GM19395 (cell line): ENCODE measurements around the gene MTHFR.

Source experiments
- ATAC-seq: cut with Tn5 transposase; IDR thresholded peaks from one replicate; pipeline ENCODE4 v1.9.1; 2021; ENCODE audit warnings: mild to moderate bottlenecking, moderate library complexity; ENCODE audit not compliant: unreplicated experiment

The MTHFR gene

DNA sequence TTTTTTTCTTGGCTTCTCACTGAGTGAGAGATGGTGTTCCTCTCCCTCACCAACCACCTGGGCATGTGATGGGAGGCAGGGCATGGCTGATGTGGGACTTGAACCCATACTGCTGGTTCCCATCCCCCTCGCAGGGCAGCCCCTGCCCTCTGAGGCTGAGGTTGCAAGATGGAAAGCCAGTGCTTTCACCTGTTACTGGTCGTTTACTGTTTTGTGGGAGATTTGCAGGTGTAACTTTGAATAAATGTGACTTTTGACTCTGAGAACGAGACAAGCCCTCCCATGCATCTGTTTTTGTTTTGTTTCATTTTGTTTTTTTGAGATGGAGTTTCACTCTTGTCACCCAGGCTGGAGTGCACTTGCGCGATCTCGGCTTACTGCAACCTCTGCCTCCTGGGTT is 22.2 kb downstream of the MTHFR start:
- ATAC-seq, result no peak

DNA sequence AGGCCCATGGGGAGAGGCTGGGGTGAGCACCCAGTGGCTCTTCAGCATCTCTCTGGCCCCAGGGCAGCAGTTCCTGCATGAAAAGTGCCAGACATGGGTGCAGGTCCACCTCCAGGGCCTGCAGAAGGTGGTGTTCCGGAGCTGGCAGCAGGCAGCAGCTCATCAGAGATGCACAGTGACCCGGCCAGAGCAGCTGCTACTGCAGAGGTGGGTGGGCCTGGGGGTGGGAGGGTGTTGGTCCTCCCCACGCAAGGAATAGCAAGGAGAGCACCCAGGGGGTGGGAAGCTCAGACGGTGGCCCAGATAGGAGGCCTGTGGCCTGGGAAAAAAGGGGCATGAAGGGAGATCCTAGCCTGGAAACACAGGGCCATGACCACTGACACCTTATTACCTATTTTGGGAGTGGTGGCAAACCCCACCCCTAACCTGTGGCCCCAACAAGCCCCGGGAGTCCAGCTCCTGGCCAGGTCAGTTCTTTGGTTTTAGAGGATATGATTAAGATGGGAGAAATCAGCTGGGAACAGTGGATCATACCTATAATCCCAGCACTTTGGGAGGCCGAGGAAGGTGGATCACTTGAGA is 23.5 kb downstream of the MTHFR start:
- no peak for ATAC-seq

DNA sequence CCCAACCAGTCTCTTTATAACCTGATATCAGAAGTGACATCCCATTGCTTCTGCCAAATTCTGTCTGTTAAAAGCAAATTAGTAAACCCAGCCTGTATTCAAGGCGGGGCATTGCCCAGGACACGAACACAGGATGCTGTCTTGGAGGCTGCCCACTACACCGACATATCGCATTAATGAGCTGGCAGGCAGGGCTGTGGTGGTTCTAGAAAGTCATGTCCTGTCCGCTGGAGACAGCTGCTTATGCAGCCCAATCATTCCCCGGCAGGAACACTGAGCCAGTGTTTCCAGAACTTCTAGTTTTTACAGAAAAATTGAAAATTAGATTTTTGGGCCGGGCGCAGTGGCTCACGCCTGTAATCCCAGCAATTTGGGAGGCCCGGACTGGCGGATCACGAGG is 24.5 kb downstream of the MTHFR start:
- no peak for ATAC-seq

DNA sequence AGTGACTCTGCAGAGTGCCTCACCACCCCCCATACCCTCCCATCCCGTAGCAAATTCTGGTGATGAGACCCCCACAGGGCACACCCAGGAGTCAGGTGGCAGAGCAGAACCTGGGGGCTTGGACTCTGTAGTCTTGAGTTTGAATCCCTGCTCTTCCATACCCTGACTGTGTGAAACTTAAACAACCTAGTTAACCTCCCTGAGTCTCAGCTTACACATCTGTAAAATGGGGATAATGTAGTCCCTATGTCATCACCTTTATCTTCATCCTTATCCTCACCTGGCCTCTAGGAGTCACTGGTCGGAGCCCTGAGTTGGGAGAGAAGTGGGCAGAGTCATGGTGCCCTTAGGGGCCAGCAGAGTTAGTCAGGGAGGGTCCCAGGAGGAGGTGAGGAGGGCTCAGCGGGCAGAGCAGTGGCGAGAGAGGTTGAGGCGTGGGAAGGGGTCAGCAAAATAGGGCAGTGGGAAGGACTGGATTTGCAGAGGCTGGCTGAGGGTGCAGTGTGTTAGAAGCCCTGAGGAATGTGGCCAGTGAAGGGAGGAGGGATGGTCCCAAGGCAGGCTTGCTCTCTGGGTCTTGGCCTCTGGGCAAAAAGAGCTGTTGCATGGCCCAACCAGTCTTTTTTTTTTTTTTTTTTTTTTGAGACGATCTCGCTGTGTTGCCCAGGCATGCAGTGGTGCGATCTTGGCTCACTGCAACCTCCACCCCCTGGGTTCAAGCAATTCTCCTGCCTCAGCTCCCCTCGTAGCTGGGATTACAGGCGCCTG is 25.2 kb downstream of the MTHFR start:
- no peak for ATAC-seq

DNA sequence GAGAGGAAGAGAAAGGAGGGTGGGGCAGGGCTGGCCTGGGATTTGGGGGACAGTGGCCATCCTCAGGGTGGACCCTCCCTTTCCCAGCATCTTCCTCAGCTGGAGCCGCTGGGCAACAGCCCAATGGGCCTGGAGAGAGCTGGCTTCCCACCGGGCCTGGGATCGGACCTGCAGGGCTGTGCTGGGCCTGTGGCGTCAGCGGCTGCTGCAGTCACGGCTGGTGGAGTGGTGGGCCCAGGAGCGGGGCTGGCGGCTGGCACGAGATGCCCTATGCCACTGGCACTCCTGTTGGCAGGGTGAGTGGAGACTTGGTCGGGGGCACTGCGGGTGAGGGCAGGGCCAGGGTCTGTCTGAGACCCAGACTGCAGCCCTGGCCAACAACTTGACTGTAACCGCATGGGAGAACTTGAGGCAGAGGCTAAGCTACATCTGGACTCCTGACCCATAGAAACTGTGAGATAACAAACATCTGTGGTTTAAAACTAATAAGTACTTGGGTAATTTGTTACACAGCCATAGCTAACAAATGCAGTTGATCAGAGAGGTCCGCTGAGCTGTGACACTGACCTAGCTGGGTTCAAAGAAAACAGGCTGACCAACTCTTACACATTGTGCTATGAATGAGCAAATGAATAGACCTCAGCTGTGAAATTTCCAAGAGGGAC is 25.9 kb downstream of the MTHFR start:
- no peak for ATAC-seq

DNA sequence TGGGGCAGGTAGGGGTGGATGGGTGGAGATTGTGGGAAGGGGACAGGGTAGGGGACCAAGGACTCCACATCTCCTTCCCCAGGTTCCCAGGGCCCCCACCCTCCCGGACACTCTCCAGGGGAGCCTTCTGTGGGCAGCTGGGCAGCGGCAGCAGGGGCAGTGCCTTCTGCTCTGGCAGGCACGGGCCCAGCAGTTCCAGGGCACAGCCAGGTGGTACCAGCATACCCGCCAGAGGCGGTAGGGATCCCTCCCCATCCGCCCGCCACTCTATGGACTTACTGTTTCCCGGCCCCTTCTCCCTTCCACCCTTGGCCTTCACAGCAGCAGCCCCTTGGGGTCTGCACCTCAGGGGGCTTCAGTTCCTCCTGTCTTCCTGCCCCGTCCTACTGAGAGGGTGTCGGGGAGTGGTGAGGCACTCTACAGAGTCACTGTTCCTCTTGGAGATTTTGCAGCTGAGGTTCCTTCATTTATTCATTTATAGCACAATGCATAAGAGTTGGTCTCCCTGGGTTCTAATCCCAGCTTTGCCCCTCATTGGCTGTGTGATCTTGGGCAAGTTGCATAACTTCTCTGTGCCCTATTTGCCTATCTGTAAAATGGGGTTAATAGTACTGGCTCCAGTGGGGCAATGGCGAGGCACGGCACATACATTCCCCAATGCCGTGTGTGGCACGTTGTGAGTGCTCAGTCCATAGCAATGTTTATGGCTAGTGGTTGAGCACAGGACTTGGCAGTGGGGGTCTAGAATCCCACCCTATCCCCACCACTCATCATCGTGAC is 26.7 kb downstream of the MTHFR start:
- ATAC-seq, result no peak

DNA sequence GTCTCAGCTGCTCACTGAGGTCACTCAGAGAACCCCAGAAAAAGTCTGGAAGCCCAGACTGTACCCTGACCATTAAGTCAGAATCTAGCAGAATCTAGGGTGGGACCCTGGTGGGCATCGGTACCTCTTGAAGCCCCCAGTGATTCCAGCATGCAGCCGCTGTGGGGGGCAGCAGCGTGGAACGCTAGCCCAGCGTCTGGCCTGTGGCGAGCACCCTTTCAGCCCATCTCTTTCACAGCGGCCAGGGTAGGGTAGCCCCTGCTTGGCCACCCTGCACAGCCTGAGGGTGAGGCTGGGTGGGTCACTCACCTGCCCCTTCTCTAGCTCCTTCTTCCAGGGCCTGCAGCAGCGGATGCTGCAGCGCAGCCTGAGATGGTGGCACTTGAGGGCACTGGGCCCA is 27.4 kb downstream of the MTHFR start:
- no peak for ATAC-seq

DNA sequence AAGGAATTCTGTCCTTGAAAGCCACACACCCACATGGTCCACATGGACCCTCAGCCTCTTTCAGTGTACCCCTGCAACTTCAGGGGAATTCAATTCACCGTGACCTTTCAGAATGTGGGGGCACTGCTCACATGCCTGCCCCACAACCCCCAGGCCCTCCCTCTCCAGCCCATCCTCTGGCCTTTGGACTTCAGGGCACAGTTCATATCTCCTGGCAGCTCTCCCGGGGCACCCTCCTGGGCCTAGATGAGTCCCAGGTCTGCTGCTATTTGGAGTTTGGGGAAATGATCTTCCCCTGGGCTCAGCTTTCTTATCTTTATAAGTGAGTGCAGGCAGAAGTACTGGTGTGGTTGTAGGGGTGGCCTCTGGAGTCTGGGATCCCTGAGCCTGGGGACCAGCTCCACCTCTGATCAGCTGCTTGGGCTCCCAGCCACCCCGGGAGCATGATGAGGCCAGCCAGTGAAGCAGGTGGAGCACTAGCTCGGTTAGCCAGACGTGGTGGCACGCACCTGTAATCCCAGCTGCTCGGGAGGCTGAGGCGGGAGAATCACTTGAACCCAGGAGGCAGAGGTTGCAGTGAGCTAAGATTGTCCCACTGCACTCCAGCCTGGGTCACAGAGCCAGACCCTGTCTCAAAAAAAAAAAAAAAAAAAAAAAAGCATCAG is 28.0 kb downstream of the MTHFR start:
- no peak for ATAC-seq

DNA sequence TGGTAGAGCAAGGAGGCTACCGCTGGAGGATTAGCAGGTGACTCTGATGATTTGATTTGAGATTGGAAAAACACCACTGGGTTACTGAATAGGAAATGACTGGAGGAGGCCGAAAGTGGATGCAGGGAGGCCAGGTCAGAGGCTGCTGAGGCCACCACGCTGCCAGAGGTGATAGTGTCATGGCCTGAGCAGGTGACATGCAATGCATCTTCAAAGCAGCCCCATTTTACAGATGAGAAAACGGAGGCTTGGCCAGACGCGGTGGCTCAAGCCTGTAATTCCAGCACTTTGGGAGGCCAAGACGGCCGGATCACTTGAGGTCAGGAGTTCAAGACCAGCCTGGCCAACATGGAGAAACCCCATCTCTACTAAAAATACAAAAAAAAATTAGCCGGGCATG is 31.0 kb downstream of the MTHFR start:
- no peak for ATAC-seq

DNA sequence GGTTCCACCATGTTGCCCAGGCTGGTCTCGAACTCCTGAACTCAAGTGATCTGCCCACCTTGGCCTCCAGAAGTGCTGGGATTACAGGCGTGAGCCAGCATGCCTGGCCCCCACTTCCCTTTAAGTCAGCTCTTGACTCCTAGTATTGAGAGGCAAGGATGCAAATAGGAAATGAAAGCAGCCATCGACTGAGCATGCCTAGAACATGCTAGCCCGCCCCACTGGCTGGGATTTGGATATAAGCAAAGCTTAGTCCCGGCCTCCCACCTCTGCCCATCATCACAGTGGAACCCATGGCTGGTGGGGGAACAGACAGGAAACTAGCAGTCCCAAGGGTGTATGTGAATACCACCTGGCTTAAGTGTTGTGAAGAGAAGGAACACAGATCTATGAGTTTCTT is 33.3 kb downstream of the MTHFR start:
- no peak for ATAC-seq

DNA sequence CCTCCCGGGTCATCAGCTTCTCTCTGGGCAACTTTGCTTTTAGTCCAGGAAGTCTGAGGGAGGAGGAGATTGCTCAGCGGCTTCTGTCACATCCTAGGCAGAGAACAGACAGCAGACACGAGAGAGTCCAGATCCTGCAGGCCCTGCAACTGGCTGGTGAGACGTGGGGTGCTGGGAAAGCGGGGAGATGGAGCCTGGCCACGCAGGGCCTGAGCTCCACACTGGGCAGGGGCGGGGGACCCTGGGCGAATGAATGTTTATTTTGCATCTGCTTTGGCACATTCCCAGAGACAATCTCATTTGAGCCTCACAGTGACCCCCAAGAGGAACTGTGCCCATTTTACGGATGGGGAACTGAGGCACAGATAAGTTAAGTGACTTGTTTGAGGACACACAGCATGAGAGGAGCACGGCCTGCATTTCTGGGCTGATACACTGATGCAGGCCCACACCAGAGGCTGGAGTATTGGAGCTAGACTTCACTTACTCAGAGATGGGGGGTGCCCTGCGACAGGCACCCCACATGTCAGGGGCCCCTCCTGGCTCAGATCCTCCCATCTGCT is 34.2 kb downstream of the MTHFR start:
- no peak for ATAC-seq

DNA sequence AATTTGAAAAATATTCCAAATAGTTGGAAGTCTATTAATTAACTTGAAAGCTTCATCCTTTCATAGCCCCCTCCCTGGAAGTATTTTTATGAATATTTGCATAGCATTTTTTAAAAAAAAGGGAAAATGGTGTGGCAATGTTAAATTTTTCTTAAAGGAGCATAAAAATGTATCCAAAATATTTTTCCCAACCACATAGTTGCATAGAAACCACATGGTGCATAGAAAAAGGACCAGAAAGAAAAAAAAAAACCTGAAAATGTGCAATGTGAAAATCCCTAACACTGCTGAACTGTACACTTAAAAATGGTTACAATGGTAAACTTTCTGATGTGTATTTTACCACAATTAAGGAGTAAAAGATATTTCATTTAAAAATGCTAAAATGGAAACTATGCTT is 35.8 kb downstream of the MTHFR start:
- ATAC-seq, result no peak

DNA sequence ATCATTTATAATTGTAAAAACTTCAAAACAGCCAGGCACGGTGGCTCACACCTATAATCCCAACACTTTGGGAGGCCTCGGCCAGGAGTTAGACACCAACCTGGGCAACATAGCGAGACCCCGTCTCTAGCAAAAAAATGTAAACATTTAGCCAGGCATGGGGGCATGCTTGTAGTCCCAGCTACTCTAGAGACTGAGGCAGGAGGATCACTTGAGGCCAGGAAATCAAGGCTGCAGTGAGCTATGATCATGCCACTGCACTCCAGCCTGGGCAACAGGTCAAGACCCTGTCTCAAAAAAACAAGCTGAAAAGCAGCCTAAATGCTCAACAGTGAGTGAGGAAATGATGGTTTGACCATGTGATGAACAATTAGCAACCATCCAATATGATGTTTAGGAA is 36.5 kb downstream of the MTHFR start:
- no peak for ATAC-seq

DNA sequence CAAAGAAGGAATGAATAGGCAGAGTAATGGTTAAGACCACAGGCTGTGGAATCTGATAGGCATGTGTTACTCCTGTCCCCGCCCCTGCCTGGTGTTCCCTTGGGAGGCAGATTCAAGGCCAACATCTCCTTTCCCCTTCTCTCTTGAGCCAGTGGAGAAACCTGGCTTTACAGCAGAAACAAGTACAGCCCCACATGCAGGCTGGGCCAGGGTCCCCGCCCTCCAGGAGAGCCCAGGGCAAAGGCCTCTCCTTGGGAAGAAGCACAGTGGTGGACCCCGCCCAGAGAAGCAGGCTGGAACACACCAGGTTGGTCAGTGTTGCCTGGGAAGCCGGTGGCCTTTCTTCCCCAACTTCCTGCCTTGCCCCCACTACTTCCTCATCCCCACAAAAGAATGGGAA is 36.9 kb downstream of the MTHFR start:
- ATAC-seq, result no peak

DNA sequence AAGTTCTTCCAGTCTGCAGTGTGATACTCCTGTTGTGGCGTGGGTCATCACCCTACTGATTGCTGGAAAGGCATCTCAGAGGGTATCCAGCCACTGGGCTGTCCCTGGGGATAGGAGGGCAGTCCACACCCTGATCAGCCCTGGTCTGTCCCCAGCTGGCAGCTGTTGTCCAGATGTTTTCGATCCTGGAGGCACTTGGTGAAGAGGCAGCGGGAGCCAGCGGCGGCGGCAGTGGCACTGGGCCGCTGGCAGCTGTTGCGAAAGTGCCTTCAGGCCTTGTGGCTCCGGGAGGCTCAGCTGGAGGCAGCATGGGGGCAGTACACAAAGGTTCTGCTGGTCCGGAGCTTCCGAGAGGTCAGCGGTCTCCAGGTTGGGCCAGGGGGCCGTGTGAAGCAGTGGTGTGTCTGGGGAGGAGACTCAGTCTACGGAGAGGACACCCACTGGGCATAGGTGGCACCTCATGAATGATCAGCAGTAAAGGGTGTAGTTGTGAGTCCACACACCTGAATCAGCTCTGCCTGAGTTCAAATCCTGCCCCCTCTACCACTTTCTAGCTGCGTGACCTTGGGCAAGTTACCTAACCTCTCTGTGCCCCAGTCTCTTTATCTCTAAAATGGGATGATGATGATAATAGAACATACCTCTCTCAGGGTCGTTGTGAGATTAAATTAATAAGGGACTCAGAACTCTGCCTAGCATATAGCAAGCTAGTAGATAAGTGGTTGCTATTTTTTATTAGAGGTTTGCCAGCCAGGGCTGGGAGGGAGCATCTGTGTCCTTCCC is 37.7 kb downstream of the MTHFR start:
- no peak for ATAC-seq

DNA sequence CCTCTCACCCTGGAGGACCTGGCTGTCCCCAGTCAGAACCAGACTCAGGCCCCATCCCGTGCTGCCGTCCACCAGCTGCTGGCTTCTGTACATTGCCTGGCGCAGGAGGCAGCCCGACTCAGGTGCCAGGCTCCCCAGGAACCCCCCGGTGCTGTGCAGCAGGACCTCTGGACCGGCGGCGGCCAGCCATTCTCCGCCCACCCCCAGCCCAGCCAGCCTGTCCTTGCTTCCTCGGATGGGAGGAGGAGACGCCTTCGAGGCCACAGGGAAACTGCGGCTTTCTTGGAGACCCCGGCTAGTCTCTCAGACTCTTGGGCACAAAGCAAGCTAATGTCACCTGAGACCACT is 39.4 kb downstream of the MTHFR start:
- ATAC-seq, result no peak

DNA sequence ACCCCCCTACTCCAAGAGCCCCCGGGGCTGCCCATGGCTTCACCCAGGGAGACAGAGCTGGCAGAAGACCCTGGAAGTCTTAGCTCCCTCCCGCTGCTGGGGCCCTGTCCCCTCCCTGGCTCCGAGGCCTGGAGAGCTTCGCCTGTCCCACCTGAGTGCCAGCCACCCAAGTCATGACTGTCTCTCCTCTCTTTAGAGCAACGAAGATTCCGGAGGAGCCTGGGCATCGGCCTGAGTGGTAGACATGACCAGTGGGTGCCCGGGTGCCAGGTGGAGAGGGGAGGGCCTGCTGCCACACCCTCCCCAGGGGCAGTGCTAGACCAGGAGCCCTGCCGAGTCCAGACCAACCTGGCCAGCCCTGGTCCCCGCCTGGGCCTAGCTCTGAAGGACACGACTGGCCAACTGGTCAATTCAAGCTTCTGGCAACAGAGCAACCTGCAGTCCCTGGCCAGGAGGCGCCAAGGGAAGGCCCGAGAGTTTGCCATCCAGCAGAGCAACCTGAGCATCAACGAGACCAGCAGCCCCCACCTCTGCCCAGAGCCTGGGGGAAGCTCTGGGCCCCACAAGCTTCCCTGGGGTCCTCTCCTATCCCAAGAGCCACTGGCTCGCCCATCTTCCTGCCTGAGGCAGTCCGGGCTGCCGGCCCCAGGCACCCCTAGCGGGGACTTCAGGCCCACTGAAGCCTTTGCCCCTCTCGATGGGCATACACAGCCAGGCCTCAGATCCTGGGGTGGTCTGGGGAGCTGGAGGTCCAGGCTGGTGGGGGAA is 39.9 kb downstream of the MTHFR start:
- ATAC-seq, result no peak

DNA sequence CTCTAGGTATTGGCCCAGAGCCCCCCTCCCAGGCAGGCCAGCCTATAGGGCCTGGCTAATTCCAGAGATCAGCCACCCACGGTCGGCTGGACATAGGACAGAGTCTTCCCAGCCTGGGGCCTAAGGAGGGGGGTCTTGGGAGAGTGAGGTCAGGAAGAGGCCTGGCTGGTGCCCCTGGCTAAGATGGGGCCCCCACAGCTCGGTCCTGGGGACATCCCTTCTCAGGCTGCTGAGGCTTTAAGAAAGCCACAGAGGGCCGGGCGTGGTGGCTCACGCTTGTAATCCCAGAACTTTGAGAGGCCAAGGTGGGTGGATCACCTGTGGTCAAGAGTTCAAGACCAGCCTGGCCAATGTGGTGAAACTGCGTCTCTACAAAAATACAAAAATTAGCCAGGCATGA is 41.2 kb downstream of the MTHFR start:
- ATAC-seq, result no peak

DNA sequence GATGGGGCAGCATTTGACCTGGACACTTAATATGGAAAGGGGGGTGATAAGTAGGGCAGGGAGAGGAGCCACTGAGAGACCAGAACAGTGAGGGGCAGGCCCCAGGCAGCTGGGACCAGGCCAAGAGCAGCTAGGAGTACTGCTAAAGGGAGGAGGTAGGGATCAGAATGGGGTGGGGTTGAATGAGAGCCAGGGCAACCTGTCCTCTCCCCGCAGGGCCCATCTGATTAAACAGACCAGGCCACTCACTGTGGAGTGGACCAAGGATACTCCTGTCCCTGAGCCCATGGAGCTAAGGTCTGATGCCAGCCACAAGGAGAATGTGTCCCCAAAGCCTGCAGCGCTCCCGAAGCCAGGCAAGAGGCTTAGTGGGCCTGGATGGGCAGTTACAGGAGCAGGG is 41.6 kb downstream of the MTHFR start:
- no peak for ATAC-seq
